ENCODE results near the gene SLCO1B1.

Gene SLCO1B1

DNA sequence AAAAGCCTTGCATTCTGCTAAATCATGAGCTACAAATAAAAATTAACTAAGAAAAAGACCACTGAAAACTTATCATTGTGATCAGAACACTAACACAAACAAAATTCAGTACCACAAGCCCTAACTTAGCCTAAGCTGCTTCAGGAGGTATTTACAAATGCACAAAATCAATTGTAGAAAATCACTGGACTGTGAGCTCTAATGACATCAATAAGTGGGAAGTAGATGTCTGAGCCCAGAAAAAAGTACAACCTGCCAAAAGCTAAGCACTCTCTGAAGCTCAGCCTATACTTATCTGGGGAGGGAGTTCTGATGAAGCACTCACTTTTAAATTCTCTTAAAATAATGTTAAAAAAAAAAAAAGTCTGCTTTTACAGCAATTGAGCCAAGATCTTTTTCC is 92.9 kb downstream of the SLCO1B1 start:
- DNase-seq, result no peak

DNA sequence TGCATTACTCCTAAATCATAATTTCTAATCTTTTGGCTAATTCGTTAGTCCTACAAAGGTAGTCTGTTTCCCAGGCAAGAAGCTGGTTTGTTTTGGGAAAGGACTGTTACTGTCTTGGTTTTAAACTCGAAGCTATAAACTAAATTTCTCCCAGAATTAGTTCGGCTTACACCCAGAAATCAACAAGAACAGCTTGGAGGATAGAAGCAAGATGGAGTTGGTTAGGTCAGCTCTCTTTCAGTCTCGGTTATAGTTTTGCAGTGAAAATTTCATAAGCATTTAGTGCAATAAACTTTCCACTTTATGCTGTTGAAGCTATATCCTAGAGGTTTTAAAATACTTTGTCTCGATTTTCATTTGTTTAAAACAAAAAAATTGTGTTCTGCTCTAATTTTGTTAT is 103.4 kb downstream of the SLCO1B1 start:
- no peak for DNase-seq

DNA sequence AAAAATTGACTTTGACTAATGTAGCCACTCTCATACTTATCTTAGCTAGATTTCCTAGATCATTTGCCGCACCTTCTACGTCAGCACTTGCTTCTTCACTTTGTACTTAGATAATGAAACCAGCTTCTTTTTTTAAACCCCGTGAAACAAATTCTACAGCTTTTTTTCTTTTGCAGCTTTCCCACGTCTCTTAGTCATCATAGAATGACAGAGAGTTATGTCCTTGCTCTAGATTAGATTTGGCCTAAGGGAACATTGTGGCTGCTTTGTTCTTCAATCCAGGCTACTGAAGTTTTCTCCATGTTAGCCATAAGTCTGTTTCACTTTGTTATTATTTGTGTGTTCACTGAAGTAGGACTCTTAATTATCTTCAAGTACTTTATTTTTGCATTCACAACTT is 108.9 kb downstream of the SLCO1B1 start:
- DNase-seq, result no peak

DNA sequence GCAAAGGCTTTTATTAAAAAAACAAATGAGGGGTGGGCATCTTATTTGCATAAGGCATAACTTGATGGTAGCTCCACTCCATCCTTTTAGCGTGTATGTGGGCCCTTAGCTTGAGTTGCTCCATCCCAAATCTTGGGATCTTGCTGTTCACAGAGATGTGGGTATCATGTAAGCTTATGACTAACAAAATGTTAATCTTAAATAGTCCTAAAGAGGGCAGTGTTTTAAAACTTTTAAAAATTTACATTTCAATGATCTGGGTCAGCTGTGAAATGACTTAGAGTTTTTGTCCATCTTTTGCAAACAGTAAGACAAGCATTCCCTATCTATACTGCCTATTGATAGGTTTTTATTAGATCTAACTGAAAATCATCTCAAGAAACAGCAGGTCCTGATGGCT is 117.7 kb downstream of the SLCO1B1 start:
- DNase-seq, result no peak

DNA sequence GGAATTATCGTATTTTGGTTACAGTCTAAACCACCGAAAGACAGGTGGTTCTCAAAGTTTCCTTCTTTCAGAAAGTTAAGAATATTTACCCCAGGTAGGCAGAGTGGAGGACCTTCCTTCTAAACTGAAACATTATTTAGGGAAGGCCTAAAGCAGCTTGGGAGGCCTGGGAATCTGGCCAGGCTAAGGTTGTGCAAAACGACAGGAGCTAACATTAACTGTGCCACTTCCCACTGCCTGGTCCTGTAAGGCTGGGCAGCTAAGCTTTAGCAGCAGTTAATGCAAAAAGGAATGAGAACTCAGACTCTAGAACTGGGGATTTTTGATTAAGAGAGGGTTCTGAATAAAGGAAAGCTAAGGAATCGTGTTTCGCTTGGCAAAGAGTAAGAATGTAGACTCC is 121.1 kb downstream of the SLCO1B1 start:
- no peak for DNase-seq

DNA sequence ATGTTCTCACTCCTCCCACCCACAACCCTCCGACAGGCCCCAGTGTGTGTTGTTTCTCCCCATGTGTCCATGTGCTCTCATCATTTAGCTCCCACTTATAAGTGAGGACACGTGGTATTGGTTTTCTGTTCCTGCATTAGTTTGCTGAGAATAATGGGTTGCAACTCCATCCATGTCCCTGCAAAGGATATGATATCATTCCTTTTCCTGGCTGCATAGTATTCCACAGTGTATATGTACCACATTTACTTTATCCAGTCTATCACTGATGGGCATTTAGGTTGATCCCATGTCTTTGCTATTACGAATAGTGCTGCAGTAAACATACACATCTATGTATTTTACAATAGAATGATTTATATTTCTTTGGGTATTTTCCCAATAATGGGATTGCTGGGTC is 126.2 kb downstream of the SLCO1B1 start:
- no peak for DNase-seq

DNA sequence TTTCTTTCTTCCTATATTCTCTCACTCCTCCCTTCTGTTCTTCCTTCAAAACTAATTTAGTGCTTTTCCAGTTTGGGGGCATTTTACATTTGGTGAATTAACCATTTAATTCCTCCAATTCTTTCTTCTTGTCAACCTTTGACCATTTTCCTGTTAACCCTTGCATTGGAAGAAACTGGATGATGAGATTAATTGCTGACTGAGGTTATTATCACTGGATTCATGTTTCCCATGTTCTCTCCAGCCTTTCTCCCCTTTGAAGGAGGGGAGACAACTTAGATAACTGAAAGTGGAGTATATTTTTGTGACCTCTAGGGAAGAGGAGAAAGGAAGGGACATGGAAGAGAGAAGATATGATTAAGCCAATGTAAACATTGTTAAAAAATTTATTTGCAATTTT is 133.2 kb downstream of the SLCO1B1 start:
- DNase-seq, result no peak

DNA sequence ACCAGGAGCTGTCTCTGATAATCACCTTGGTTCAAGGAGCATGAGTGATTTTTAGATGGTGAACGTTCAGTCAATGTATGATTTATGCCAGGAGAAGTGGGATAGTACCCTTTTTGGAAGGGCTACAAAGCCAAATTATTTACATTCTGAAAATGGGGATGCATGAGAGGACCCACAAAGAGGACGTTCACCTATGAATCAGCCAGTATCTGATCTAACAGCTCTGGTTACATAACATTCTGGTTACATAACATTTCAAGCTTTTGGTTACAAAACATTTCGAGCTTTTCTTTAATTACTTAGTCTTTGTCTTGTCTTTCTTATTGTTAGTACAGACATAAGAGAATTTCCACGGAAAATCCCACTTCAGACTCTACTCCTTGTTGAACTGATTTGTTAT is 134.9 kb downstream of the SLCO1B1 start:
- no peak for DNase-seq

DNA sequence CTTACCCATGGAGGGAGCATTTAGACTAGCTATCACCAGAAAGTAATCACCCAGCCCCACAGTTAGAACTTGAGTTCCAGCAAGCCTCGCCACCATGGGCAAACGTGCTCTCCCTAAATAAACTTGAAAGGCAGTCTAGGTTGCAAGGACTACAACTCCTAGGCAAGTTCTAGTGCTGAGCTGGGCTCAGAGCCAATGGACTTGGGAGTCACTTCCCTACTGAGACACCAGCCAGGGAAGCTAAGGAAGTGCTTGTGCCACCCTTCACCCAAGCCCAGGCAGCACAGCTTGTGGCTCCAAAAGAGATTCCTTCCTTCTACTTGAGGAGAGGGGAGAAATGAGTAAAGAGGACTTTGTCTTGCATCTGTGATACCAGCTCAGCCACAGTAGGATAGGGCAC is 145.8 kb downstream of the SLCO1B1 start:
- DNase-seq, result no peak

Measured in DMS153 (cell line).